Adrenal gland (tissue), 12 donors: ENCODE measurements around the gene CWC15. TPM values are rescaled to one million over a fixed set of nuclear protein-coding genes. Genes with fewer than 3 reads are reported as not detected.

Experiments
- DNase-seq, 7 donors: peaks; one replicate each; pipeline ENCODE4 v3.0.0-alpha.2; 2019 to 2020
- H3K27ac ChIP-seq, 5 donors: fragments of 200-600 bp; sonication (generic) in 4 of 5; 1 replicate in 3 of 5; 2 replicates in 2 of 5; pipeline versions ENCODE4 v1.5.1 to v1.8.0; 2016 to 2020; ENCODE audit warnings: mild to moderate bottlenecking in 1 of 5
- H3K27me3 ChIP-seq: fragments of 200-600 bp; 2 replicates; pipeline ENCODE4 v1.8.0; 2021
- H3K36me3 ChIP-seq, 2 donors: fragments of 200-600 bp; replicated peaks in 1 of 2; 1 replicate in 1 of 2; 2 replicates in 1 of 2; pipeline versions ENCODE4 v1.5.1 to v1.8.0; 2018 to 2022
- H3K4me1 ChIP-seq, 2 donors: fragments of 200-600 bp; replicated peaks in 1 of 2; 1 replicate in 1 of 2; 2 replicates in 1 of 2; pipeline versions ENCODE4 v1.5.1 to v1.8.0; 2018 to 2021
- H3K4me3 ChIP-seq, 4 donors: fragments of 200-600 bp; sonication (generic) in 3 of 4; one replicate each; pipeline ENCODE4 v1.5.1; 2016 to 2018
- H3K9me3 ChIP-seq, 3 donors: fragments of 200-600 bp; sonication (generic) in 1 of 3; replicated peaks in 1 of 3; 1 replicate in 2 of 3; 2 replicates in 1 of 3; pipeline versions ENCODE4 v1.5.1 to v1.8.0; 2016 to 2021
- POLR2A ChIP-seq, 2 donors: fragments of 450-650 bp; IDR thresholded peaks; one replicate each; pipeline ENCODE4 v1.6.1; 2017; ENCODE audit warnings: antibody characterized with exemption in 2 of 2, mild to moderate bottlenecking in 2 of 2, moderate library complexity in 1 of 2
- WGBS, 4 donors: extraction: QIAGEN DNeasy Blood & Tissue Kit in 2 of 4; methylation state at CpG; one replicate each; pipeline versions ENCODE4 v1.1.5 to v1.1.7; 2013 to 2017; 5-methylcytosine and 5-hydroxymethylcytosine counted together
- intact Hi-C, 2 donors: fragments of 100-400 bp; cut with DNase I; formaldehyde crosslinking; loops; one replicate each; pipeline versions ENCODE4 v1.14.1 to v1.15.0; 2022 to 2023
- polyA plus RNA-seq, 3 donors: library from polyadenylated mRNA; stranded (reverse); fragments of 200-250 nt in 2 of 3; fragments of 350-450 nt in 1 of 3; fragmentation: Illumina TruSeq in 1 of 3; extraction: RNeasy Lipid Tissue Mini Kit (QIAGEN cat#74804) in 1 of 3; gene quantifications; one replicate each; pipeline ENCODE4 v1.2.3, GENCODE V29; 2013 to 2014
- total RNA-seq, 9 donors: library from RNA; depleted of rRNA in 4 of 9; stranded (reverse); fragments of >200 nt in 4 of 9; fragments of 120-200 nt in 1 of 9; fragmentation: NEBNext Ultra II Directional in 1 of 9; extraction: Animal tissue kit (Norgen Biotek cat#: 25700) in 1 of 9; gene quantifications; one replicate each; pipeline versions ENCODE4 v1.1.0 to v1.2.4, GENCODE V29; 2013 to 2023
- TF ChIP-seq, protein P1 (sequence below), 6 experiments: fragments of 450-650 bp in 4 of 6; fragments of 200-600 bp in 2 of 6; sonication (generic) in 1 of 6; IDR thresholded peaks; 1 replicate in 5 of 6; 2 replicates in 1 of 6; pipeline versions ENCODE4 v1.5.1 to v1.8.0; 2016 to 2021; ENCODE audit warnings: antibody characterized with exemption in 6 of 6, mild to moderate bottlenecking in 2 of 6, moderate library complexity in 1 of 6
- donor health status: healthy with polysubstance abuse.
- donor health status: Bipolar disorder and iron deficiency.
- donor health status: DM: yes; HTN: yes; CAD: no.
- donor health status: DM: no; HTN: no; CAD: no.
- donor health status: DM: no; HTN: no; CAD: no.
- donor health status: DM: yes; HTN: yes; CAD: no.

The CWC15 gene
- total and polyA plus RNA-seq, 12 donors, result 21.6 to 218 (median 62.5) TPM

DNA sequence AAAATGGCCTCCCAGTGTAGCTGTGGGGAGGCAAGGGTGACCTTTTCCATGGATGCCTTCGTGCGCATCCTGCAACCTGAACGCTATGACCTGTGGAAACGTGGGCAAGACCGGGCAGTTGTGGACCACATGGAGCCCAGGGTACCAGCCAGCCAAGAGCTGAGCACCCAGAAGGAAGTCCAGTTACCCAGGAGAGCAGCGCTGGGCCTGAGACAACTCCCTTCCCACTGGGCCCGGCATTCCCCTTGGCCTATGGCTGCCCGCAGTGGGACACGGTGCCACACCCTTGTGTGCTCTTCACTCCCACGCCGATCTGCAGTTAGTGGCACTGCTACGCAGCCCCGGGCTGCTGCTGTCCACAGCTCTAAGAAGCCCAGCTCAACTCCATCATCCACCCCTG, 24.9 kb upstream of the CWC15 start:
- WGBS, 4 donors, result 90 to 98% (median 95%) methylated on average over 2 to 13 of the region's 13 CpGs
- Histone ChIP-seq H3K27me3 (no peaks in the 10 kb centered on the region), H3K4me1 (no peaks in the 10 kb centered on the region), H3K9me3 (no peaks in the 10 kb centered on the region), H3K27ac (no peak overlapping the region), H3K4me3 (no peak overlapping the region), H3K36me3 (no peaks in the 10 kb centered on the region)
- TF ChIP-seq, protein P1, sequence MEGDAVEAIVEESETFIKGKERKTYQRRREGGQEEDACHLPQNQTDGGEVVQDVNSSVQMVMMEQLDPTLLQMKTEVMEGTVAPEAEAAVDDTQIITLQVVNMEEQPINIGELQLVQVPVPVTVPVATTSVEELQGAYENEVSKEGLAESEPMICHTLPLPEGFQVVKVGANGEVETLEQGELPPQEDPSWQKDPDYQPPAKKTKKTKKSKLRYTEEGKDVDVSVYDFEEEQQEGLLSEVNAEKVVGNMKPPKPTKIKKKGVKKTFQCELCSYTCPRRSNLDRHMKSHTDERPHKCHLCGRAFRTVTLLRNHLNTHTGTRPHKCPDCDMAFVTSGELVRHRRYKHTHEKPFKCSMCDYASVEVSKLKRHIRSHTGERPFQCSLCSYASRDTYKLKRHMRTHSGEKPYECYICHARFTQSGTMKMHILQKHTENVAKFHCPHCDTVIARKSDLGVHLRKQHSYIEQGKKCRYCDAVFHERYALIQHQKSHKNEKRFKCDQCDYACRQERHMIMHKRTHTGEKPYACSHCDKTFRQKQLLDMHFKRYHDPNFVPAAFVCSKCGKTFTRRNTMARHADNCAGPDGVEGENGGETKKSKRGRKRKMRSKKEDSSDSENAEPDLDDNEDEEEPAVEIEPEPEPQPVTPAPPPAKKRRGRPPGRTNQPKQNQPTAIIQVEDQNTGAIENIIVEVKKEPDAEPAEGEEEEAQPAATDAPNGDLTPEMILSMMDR (IDR thresholded peaks at IDR 0.05), result no peak
- TF ChIP-seq POLR2A (IDR thresholded peaks at IDR 0.05), result no peak
- DNase-seq, result no peak
- intact Hi-C loops, result no loop called here

DNA sequence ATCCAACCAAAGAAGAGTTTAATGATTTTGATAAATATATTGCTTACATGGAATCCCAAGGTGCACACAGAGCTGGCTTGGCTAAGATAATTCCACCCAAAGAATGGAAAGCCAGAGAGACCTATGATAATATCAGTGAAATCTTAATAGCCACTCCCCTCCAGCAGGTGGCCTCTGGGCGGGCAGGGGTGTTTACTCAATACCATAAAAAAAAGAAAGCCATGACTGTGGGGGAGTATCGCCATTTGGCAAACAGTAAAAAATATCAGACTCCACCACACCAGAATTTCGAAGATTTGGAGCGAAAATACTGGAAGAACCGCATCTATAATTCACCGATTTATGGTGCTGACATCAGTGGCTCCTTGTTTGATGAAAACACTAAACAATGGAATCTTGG, 24.1 kb upstream of the CWC15 start:
- no peak for TF ChIP-seq POLR2A (IDR thresholded peaks at IDR 0.05)
- TF ChIP-seq, protein P1 (IDR thresholded peaks at IDR 0.05), result no peak
- intact Hi-C loops, result no loop called here
- Histone ChIP-seq H3K4me3 (no peak overlapping the region), H3K27me3 (no peaks in the 10 kb centered on the region), H3K27ac (no peak overlapping the region), H3K9me3 (no peaks in the 10 kb centered on the region), H3K4me1 (no peaks in the 10 kb centered on the region), H3K36me3 (no peaks in the 10 kb centered on the region)
- WGBS, 4 donors, result 89 to 97% (median 95%) methylated on average over 6 of the region's 6 CpGs
- DNase-seq, result no peak

DNA sequence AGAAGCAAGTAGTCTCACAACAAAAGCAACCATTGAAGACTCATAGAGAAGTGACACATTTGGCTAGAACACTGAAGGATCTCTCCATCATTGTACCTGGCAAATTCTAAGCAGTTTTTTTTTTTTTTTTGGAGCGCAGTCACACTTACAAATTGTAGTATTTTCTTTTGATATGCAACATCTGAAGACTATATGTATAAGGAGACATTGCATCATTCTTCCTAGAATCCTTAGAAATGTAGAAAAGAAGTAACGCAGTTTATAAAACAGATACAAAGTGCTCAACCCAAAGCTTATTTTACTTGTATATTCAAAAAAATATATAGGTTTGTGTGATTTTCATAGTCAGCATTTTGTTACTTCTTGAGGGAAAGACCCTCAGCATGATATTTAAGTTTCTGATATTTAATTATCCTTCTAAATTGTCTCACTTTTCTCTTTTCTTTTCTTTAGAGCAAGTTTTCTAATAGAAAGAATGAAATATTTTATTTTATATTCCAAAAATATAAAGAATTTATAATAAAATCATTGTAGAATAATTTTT, 20.1 kb upstream of the CWC15 start:
- 96 to 100% (median 98%) methylated on average over 2 of the region's 2 CpGs for WGBS, 4 donors
- H3K36me3 ChIP-seq, result no peaks in the 10 kb centered on the region
- intact Hi-C loops, result no loop called here
- no peaks in the 10 kb centered on the region for H3K27me3 ChIP-seq
- DNase-seq, result no peak
- no peak for TF ChIP-seq POLR2A (IDR thresholded peaks at IDR 0.05)
- TF ChIP-seq, protein P1 (IDR thresholded peaks at IDR 0.05), result no peak
- no peaks in the 10 kb centered on the region for H3K4me1 ChIP-seq
- H3K9me3 ChIP-seq, result no peaks in the 10 kb centered on the region
- H3K4me3 ChIP-seq, result no peak overlapping the region
- no peak overlapping the region for H3K27ac ChIP-seq

DNA sequence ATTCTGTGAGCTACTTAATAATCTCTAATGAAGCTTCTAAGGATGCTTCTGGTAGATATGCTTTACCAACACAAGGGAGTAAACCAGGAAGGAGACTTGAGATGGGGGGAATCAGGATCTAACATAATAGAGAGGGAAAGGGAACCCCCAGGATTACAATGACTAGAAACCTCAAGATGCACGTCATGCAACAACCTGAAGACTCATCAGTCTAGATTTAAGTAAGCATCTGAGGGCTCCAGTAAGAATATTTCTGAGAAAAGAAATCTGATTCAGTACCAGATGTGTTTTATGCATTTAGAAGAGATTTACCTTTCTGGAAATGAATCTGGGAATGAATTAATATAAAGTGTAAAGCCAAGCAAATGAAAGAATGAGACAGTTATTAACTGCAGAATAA, 15.4 kb upstream of the CWC15 start:
- WGBS, 4 donors, result 75 to 89% (median 86%) methylated on average over 1 of the region's 1 CpG
- no peak for DNase-seq
- Histone ChIP-seq H3K27ac (no peak overlapping the region), H3K4me1 (no peaks in the 10 kb centered on the region), H3K9me3 (no peaks in the 10 kb centered on the region), H3K4me3 (no peak overlapping the region), H3K27me3 (no peaks in the 10 kb centered on the region), H3K36me3 (no peaks in the 10 kb centered on the region)
- TF ChIP-seq, protein P1 (IDR thresholded peaks at IDR 0.05), result no peak
- intact Hi-C loops, result no loop called here
